Measurements from ENCODE around the gene CD82.
"Not testable (repeated sequence)": the region's sequence is repeated elsewhere in the genome, so short reads cannot be mapped to it uniquely, and the experiment has no call there.

CD82 gene

DNA sequence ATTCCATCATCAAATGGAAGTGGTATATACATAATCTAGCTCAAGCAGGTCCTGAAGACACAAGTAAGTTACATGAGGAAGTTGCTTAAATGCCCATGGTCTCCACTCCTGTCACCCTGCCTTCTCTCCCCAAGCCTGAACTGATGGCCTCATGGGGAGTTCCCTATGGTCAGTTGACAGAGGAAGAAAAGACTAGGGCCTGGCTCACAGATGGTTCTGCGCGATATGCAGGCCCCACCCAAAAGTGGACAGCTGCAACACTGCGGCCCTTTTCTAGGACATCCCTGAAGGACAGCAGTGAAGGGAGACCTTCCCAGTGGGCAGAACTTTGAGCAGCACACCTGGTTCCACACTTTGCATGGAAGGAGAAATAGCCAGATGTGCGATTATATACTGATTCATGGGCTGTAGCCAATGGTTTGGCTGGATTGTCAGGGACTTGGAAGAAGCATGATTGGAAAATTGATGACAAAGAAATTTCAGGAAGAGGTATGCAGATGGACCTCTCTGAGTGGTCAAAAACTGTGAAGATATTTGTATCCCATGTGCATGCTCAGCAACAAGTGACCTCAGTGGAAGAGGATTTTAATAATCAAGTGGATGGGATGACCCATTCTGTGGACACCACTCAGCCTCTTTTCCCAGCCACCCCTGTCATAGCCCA lies 17.3 kb upstream of the CD82 start:
- TF ChIP-seq ZNF8 (CRISPR knock-in tag; IDR thresholded peaks at IDR 0.05) (no peak), TSHZ2 (CRISPR knock-in tag; IDR thresholded peaks at IDR 0.05) (no peak), PATZ1 (CRISPR knock-in tag; IDR thresholded peaks at IDR 0.05; ENCODE audit: borderline replicate concordance) (no peak), ZFP3 (CRISPR knock-in tag; IDR thresholded peaks at IDR 0.05) (no peak), PPARA (CRISPR knock-in tag; IDR thresholded peaks at IDR 0.05; ENCODE audit: borderline replicate concordance) (no peak), BACH2 (CRISPR knock-in tag; IDR thresholded peaks at IDR 0.05; ENCODE audit: borderline replicate concordance) (no peak), SNAI2 (CRISPR knock-in tag; IDR thresholded peaks at IDR 0.05) (no peak), CSDC2 (CRISPR knock-in tag; IDR thresholded peaks at IDR 0.05) (no peak), ISL1 (CRISPR knock-in tag; IDR thresholded peaks at IDR 0.05) (no peak), ZNF565 (CRISPR knock-in tag; conservative IDR thresholded peaks at IDR 0.05; ENCODE audit: low read depth) (no peak), TCF4 (CRISPR knock-in tag; IDR thresholded peaks at IDR 0.05; ENCODE audit: borderline replicate concordance) (no peak), ESRRG (CRISPR knock-in tag; IDR thresholded peaks at IDR 0.05) (no peak)
- no peak for ATAC-seq

- ATAC-seq = not testable (repeated sequence)
Observed at GRCh38 chr11:44548961-44549749, 16.3 kb upstream of the CD82 start.

DNA sequence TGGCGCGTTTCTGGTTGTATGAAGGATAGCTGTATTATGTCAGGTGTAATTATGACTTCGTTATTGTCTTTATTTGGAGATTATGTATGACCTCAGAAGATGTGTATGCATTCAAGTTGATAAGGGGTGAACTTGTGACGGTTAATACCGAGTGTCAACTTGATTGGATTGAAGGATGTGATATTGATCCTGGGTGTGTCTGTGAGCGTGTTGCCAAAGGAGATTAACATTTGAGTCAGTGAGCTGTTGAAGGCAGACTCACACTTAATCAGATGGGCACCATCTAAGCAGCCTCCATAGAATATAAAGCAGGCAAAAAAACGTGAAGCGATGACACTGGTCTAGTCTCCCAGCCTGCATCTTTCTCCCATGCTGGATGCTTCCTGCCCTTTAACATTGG lies 15.3 kb upstream of the CD82 start:
- TF ChIP-seq PPARA (CRISPR knock-in tag; IDR thresholded peaks at IDR 0.05; ENCODE audit: borderline replicate concordance) = no peak
- TF ChIP-seq ZNF565 (CRISPR knock-in tag; conservative IDR thresholded peaks at IDR 0.05; ENCODE audit: low read depth) = no peak
- no peak for TF ChIP-seq TOX (CRISPR knock-in tag; IDR thresholded peaks at IDR 0.05; ENCODE audit: borderline replicate concordance)
- TF ChIP-seq OSR1 (CRISPR knock-in tag; IDR thresholded peaks at IDR 0.05) = no peak
- TF ChIP-seq, protein P1, sequence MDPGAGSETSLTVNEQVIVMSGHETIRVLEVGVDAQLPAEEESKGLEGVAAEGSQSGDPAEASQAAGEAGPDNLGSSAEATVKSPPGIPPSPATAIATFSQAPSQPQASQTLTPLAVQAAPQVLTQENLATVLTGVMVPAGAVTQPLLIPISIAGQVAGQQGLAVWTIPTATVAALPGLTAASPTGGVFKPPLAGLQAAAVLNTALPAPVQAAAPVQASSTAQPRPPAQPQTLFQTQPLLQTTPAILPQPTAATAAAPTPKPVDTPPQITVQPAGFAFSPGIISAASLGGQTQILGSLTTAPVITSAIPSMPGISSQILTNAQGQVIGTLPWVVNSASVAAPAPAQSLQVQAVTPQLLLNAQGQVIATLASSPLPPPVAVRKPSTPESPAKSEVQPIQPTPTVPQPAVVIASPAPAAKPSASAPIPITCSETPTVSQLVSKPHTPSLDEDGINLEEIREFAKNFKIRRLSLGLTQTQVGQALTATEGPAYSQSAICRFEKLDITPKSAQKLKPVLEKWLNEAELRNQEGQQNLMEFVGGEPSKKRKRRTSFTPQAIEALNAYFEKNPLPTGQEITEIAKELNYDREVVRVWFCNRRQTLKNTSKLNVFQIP (CRISPR knock-in tag; IDR thresholded peaks at IDR 0.05; ENCODE audit: borderline replicate concordance, low read depth) = no peak
- TF ChIP-seq CSRNP3 (CRISPR knock-in tag; IDR thresholded peaks at IDR 0.05) = no peak
- ATAC-seq = no peak

DNA sequence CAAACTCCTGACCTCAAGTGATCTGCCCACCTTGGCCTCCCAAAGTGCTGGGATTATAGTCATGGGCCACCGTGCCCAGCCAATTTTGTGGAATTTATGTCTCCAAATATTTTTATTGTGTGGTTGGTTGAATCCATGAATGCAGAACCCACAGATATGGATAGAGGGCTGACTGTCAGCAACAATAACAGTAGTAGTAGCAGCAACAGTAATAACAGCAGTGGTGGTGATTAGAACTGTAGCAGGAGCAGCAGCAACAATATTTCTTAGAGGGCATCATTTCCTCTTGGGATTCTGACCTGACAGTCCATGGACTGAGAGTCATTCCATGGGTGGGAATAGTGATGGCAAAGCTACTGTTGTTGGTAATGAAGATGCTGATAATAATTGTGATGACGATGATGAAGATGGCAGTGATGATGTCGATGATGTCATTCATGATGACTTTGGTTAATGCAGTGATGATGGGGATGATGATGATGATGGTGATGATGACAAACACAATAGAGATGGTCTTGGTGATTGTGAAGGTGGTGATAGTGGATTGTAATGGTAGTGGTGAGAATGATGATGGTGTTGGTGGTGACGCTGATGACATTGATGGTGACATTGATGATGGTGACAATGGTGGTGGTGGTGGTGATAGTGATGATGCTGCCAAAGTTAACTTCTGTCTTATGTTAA lies 13.9 kb upstream of the CD82 start:
- no peak for ATAC-seq
- TF ChIP-seq, protein P1 (CRISPR knock-in tag; IDR thresholded peaks at IDR 0.05; ENCODE audit: borderline replicate concordance, low read depth) = no peak
- TF ChIP-seq ARNTL (CRISPR knock-in tag; IDR thresholded peaks at IDR 0.05; ENCODE audit: borderline replicate concordance, low read depth) = no peak
- TF ChIP-seq ZNF70 (CRISPR knock-in tag; IDR thresholded peaks at IDR 0.05) = no peak
- TF ChIP-seq ZC3H10 (CRISPR knock-in tag; IDR thresholded peaks at IDR 0.05) = no peak
- no peak for TF ChIP-seq GLIS3 (CRISPR knock-in tag; IDR thresholded peaks at IDR 0.05)
- TF ChIP-seq TOX (CRISPR knock-in tag; IDR thresholded peaks at IDR 0.05; ENCODE audit: borderline replicate concordance) = no peak
- TF ChIP-seq OSR1 (CRISPR knock-in tag; IDR thresholded peaks at IDR 0.05) = no peak
- no peak for TF ChIP-seq ESRRG (CRISPR knock-in tag; IDR thresholded peaks at IDR 0.05)
- no peak for TF ChIP-seq PPARA (CRISPR knock-in tag; IDR thresholded peaks at IDR 0.05; ENCODE audit: borderline replicate concordance)

Data from SK-N-SH treated with all-trans-retinoic acid at 6 μM for 48 hours (cell line).